Naive B cell (primary cell): Measurements from ENCODE around the gene CPSF7. TPM values are rescaled to one million over a fixed set of nuclear protein-coding genes. Genes with fewer than 3 reads are reported as not detected.
A peak's percentile ranks its signal among the peaks of the same experiment; 100 is the strongest.
"Not testable (repeated sequence)": the region's sequence is repeated elsewhere in the genome, so short reads cannot be mapped to it uniquely, and the experiment has no call there.

Experiments used
- ATAC-seq, 2 donors: fragments of 150-1000 bp; cut with Tn5 transposase; 2 replicates each; pipeline ENCODE4 v1.10.0; 2021; ENCODE audit warnings: low read depth in 2 of 2, mild to moderate bottlenecking in 2 of 2, moderate library complexity in 2 of 2
- DNase-seq: peaks from one replicate; pipeline ENCODE4 v3.0.0; 2022
- H3K27ac Mint-ChIP-seq, 6 donors: one replicate each; pipeline ENCODE4 v1.8.0; 2020 to 2022; ENCODE audit warnings: mild to moderate bottlenecking in 6 of 6, mixed read lengths in 6 of 6, moderate library complexity in 5 of 6, inconsistent platforms in 2 of 6
- H3K27me3 Mint-ChIP-seq, 3 donors: one replicate each; pipeline ENCODE4 v1.8.0; 2021 to 2022; ENCODE audit warnings: mixed read lengths in 3 of 3, mild to moderate bottlenecking in 1 of 3
- H3K36me3 Mint-ChIP-seq, 2 donors: one replicate each; pipeline ENCODE4 v1.8.0; 2020 to 2022; ENCODE audit warnings: mixed read lengths in 2 of 2, inconsistent platforms in 1 of 2, mild to moderate bottlenecking in 1 of 2
- H3K4me1 Mint-ChIP-seq, 3 donors: one replicate each; pipeline ENCODE4 v1.8.0; 2020 to 2022; ENCODE audit warnings: mixed read lengths in 3 of 3, inconsistent platforms in 1 of 3, mild to moderate bottlenecking in 1 of 3, moderate library complexity in 1 of 3
- H3K4me3 Mint-ChIP-seq, 8 donors: one replicate each; pipeline ENCODE4 v1.8.0; 2020 to 2022; ENCODE audit warnings: mild to moderate bottlenecking in 8 of 8, mixed read lengths in 8 of 8, moderate library complexity in 8 of 8, inconsistent platforms in 2 of 8
- H3K9me3 Mint-ChIP-seq, 7 donors: one replicate each; pipeline ENCODE4 v1.8.0; 2020 to 2022; ENCODE audit warnings: mixed read lengths in 7 of 7, mild to moderate bottlenecking in 5 of 7, inconsistent platforms in 2 of 7, moderate library complexity in 1 of 7
- polyA plus RNA-seq, 6 donors: library from polyadenylated mRNA; unstranded; fragments of 300-500 nt; fragmentation: Illumina TruSeq; gene quantifications; one replicate each; pipeline ENCODE4 v1.2.3, GENCODE V29; 2021; ENCODE audit warnings: low read depth in 6 of 6

The CPSF7 gene
- polyA plus RNA-seq, 6 donors from 2014 or later: 26.3 to 43.8 (median 36.6) TPM

GRCh38 chr11:61401173-61401572, 28.6 kb downstream of the CPSF7 start:
- no peak for ATAC-seq
- H3K4me1 Mint-ChIP-seq: peaks cover 0 to 3% (median 0%) of the 10 kb centered on the region in 3 donors
- H3K27ac Mint-ChIP-seq: peak overlapping the region in 4 of 6 donors; percentile 15 to 70 (median 60)
- no peaks in the 10 kb centered on the region for H3K27me3 Mint-ChIP-seq
- DNase-seq: no peak
- no peaks in the 10 kb centered on the region for H3K9me3 Mint-ChIP-seq
- peaks cover 0 to 20% of the 10 kb centered on the region in 2 donors for H3K36me3 Mint-ChIP-seq
- no peak overlapping the region for H3K4me3 Mint-ChIP-seq

GRCh38 chr11:61392981-61393595, 36.7 kb downstream of the CPSF7 start:
- H3K27me3 Mint-ChIP-seq: no peaks in the 10 kb centered on the region

GRCh38 chr11:61390161-61390560, 39.6 kb downstream of the CPSF7 start:
- Mint-ChIP-seq H3K27ac (peak overlapping the region in 1 of 6 donors; percentile 62), H3K36me3 (no peaks in the 10 kb centered on the region), H3K9me3 (no peaks in the 10 kb centered on the region), H3K27me3 (no peaks in the 10 kb centered on the region), H3K4me1 (peaks cover 29 to 35% (median 32%) of the 10 kb centered on the region in 3 donors), H3K4me3 (peak overlapping the region in 4 of 8 donors; percentile 33 to 43 (median 40))
- ATAC-seq (no peak), DNase-seq (no peak)

More at GRCh38 chr11:61392981-61393595, 36.7 kb downstream of the CPSF7 start:
- Mint-ChIP-seq H3K4me1 (peaks cover 22 to 27% (median 25%) of the 10 kb centered on the region in 3 donors), H3K36me3 (peaks cover 0 to 6% of the 10 kb centered on the region in 2 donors), H3K4me3 (peak overlapping the region; percentile 90 to 99 (median 97)), H3K9me3 (no peaks in the 10 kb centered on the region), H3K27ac (peak overlapping the region; percentile 88 to 98 (median 96))
- ATAC-seq (peak; percentile 52 to 58), DNase-seq (peak; percentile 24)

- no peak for DNase-seq
- peak overlapping the region in 1 of 6 donors; percentile 20 for H3K27ac Mint-ChIP-seq
Measured at GRCh38 chr11:61384271-61385242, 45.2 kb downstream of the CPSF7 start.

GRCh38 chr11:61383859-61384258, 45.9 kb downstream of the CPSF7 start:
- H3K27ac Mint-ChIP-seq, H3K4me3 Mint-ChIP-seq, DNase-seq, ATAC-seq, H3K27me3 Mint-ChIP-seq, H3K36me3 Mint-ChIP-seq, H3K9me3 Mint-ChIP-seq: not testable (repeated sequence)
- peaks cover 9 to 17% (median 11%) of the 10 kb centered on the region in 3 donors for H3K4me1 Mint-ChIP-seq

More at GRCh38 chr11:61384271-61385242, 45.2 kb downstream of the CPSF7 start:
- no peaks in the 10 kb centered on the region for H3K27me3 Mint-ChIP-seq
- ATAC-seq: no peak
- H3K4me3 Mint-ChIP-seq: no peak overlapping the region
- H3K36me3 Mint-ChIP-seq: no peaks in the 10 kb centered on the region
- peaks cover 9 to 17% (median 11%) of the 10 kb centered on the region in 3 donors for H3K4me1 Mint-ChIP-seq
- no peaks in the 10 kb centered on the region for H3K9me3 Mint-ChIP-seq

GRCh38 chr11:61380884-61381283, 48.9 kb downstream of the CPSF7 start:
- Mint-ChIP-seq H3K27ac (no peak overlapping the region), H3K36me3 (no peaks in the 10 kb centered on the region), H3K9me3 (no peaks in the 10 kb centered on the region), H3K27me3 (no peaks in the 10 kb centered on the region), H3K4me3 (no peak overlapping the region), H3K4me1 (peaks cover 9 to 16% (median 10%) of the 10 kb centered on the region in 3 donors)
- DNase-seq (no peak), ATAC-seq (no peak)

GRCh38 chr11:61378713-61379313, 51.0 kb downstream of the CPSF7 start:
- Mint-ChIP-seq H3K4me1 (no peaks in the 10 kb centered on the region), H3K36me3 (no peaks in the 10 kb centered on the region), H3K27me3 (no peaks in the 10 kb centered on the region), H3K27ac (peak overlapping the region in 1 of 6 donors; percentile 57), H3K4me3 (no peak overlapping the region), H3K9me3 (no peaks in the 10 kb centered on the region)
- DNase-seq (no peak), ATAC-seq (no peak)

GRCh38 chr11:61377461-61378160, 52.2 kb downstream of the CPSF7 start:
- H3K27ac Mint-ChIP-seq: peak overlapping the region in 1 of 6 donors; percentile 50
- H3K4me3 Mint-ChIP-seq: no peak overlapping the region
- no peaks in the 10 kb centered on the region for H3K36me3 Mint-ChIP-seq
- DNase-seq (no peak), ATAC-seq (no peak)
- H3K4me1 Mint-ChIP-seq: no peaks in the 10 kb centered on the region
- H3K9me3 Mint-ChIP-seq: no peaks in the 10 kb centered on the region
- H3K27me3 Mint-ChIP-seq: no peaks in the 10 kb centered on the region

- Mint-ChIP-seq H3K4me3 (no peak overlapping the region), H3K27me3 (no peaks in the 10 kb centered on the region), H3K36me3 (no peaks in the 10 kb centered on the region), H3K27ac (no peak overlapping the region), H3K4me1 (no peaks in the 10 kb centered on the region), H3K9me3 (no peaks in the 10 kb centered on the region)
- no peak for ATAC-seq
- DNase-seq: no peak
Measured at GRCh38 chr11:61375761-61376108, 54.0 kb downstream of the CPSF7 start.

GRCh38 chr11:61372659-61373420, 56.9 kb downstream of the CPSF7 start:
- H3K4me1 Mint-ChIP-seq: peaks cover 3 to 9% (median 4%) of the 10 kb centered on the region in 3 donors
- peak overlapping the region in 2 of 6 donors; percentile 49 to 59 for H3K27ac Mint-ChIP-seq
- no peak overlapping the region for H3K4me3 Mint-ChIP-seq
- peaks cover 8% of the 10 kb centered on the region in 2 donors for H3K36me3 Mint-ChIP-seq
- H3K9me3 Mint-ChIP-seq: no peaks in the 10 kb centered on the region
- DNase-seq: no peak
- no peak for ATAC-seq
- no peaks in the 10 kb centered on the region for H3K27me3 Mint-ChIP-seq

- Mint-ChIP-seq H3K4me1 (peaks cover 3 to 9% (median 4%) of the 10 kb centered on the region in 3 donors), H3K27me3 (no peaks in the 10 kb centered on the region), H3K27ac (peak overlapping the region in 4 of 6 donors; percentile 27 to 74 (median 47)), H3K36me3 (peaks cover 8% of the 10 kb centered on the region in 2 donors), H3K4me3 (no peak overlapping the region), H3K9me3 (no peaks in the 10 kb centered on the region)
- DNase-seq: no peak
- no peak for ATAC-seq
Measured at GRCh38 chr11:61370349-61371005, 59.3 kb downstream of the CPSF7 start.
